Neuronal stem cell (in vitro differentiated cells): ENCODE results near the gene S1PR3.

Experiments used
- DNase-seq: peaks from one replicate; pipeline ENCODE4 v3.0.0-alpha.2; 2013; ENCODE audit warnings: low spot score
- H2AFZ ChIP-seq: one replicate; pipeline ENCODE4 v1.6.1; 2013; ENCODE audit warnings: mild to moderate bottlenecking, low read length, inconsistent platforms
- H2AK5ac ChIP-seq: 2 replicates; pipeline ENCODE4 v1.6.1; 2013; ENCODE audit warnings: low read depth, mild to moderate bottlenecking, inconsistent platforms, low read length, moderate library complexity, mixed read lengths
- H2BK120ac ChIP-seq: 2 replicates; pipeline ENCODE4 v1.6.1; 2013; ENCODE audit warnings: low read depth, mild to moderate bottlenecking, inconsistent platforms, low read length, moderate library complexity, mixed read lengths
- H2BK12ac ChIP-seq: one replicate; pipeline ENCODE4 v1.6.1; 2013; ENCODE audit warnings: low read length, inconsistent platforms
- H2BK15ac ChIP-seq: 2 replicates; pipeline ENCODE4 v1.6.1; 2013; ENCODE audit warnings: mild to moderate bottlenecking, low read length, inconsistent platforms, mixed read lengths
- H2BK5ac ChIP-seq: one replicate; pipeline ENCODE4 v1.6.1; 2013; ENCODE audit warnings: inconsistent platforms, mild to moderate bottlenecking, low read length, moderate library complexity
- H3K14ac ChIP-seq: one replicate; pipeline ENCODE4 v1.6.1; 2013; ENCODE audit warnings: low read length, inconsistent platforms
- H3K18ac ChIP-seq: 2 replicates; pipeline ENCODE4 v1.6.1; 2013; ENCODE audit warnings: low read length, inconsistent platforms
- H3K23ac ChIP-seq: 2 replicates; pipeline ENCODE4 v1.6.1; 2013; ENCODE audit warnings: low read depth, mild to moderate bottlenecking, mixed read lengths, low read length, inconsistent platforms; ENCODE audit not compliant: poor library complexity
- H3K27ac ChIP-seq: replicated peaks from 3 replicates; pipeline ENCODE4 v1.5.1; 2013; ENCODE audit warnings: low read length, inconsistent platforms
- H3K27me3 ChIP-seq, 3 experiments: 2 replicates each; pipeline ENCODE4 v1.6.1; 2013; ENCODE audit warnings: low read length in 3 of 3, mild to moderate bottlenecking in 2 of 3, inconsistent platforms in 1 of 3, low read depth in 1 of 3, mixed read lengths in 1 of 3, moderate library complexity in 1 of 3; ENCODE audit not compliant: control insufficient read depth in 3 of 3, insufficient read depth in 3 of 3
- H3K36me3 ChIP-seq, 2 donors: replicated peaks in 1 of 2; 2 replicates each; pipeline ENCODE4 v1.6.1; 2013; ENCODE audit warnings: low read length in 2 of 2; ENCODE audit not compliant: control insufficient read depth in 2 of 2, insufficient read depth in 2 of 2
- H3K4ac ChIP-seq: 2 replicates; pipeline ENCODE4 v1.6.1; 2013; ENCODE audit warnings: inconsistent platforms, mild to moderate bottlenecking, low read length, moderate library complexity
- H3K4me1 ChIP-seq, 2 donors: 1 replicate in 1 of 2; 2 replicates in 1 of 2; pipeline ENCODE4 v1.6.1; 2013; ENCODE audit warnings: low read length in 2 of 2, low read depth in 1 of 2; ENCODE audit not compliant: control insufficient read depth in 2 of 2, insufficient read depth in 1 of 2
- H3K4me2 ChIP-seq: one replicate; pipeline ENCODE4 v1.6.1; 2013; ENCODE audit warnings: mild to moderate bottlenecking, low read length, inconsistent platforms; ENCODE audit not compliant: insufficient read depth, poor library complexity, severe bottlenecking
- H3K4me3 ChIP-seq, 2 donors: 2 replicates each; pipeline ENCODE4 v1.5.1; 2013; ENCODE audit warnings: low read length in 2 of 2, mild to moderate bottlenecking in 2 of 2, inconsistent platforms in 1 of 2, moderate library complexity in 1 of 2
- H3K79me1 ChIP-seq: one replicate; pipeline ENCODE4 v1.6.1; 2013; ENCODE audit warnings: low read depth, mild to moderate bottlenecking, inconsistent platforms, low read length, moderate library complexity
- H3K9ac ChIP-seq: one replicate; pipeline ENCODE4 v1.6.1; 2013; ENCODE audit warnings: mild to moderate bottlenecking, low read depth, low read length, inconsistent platforms; ENCODE audit not compliant: poor library complexity
- H3K9me3 ChIP-seq, 2 donors: replicated peaks in 1 of 2; 2 replicates each; pipeline versions ENCODE3 to v1.6.1; 2013; ENCODE audit warnings: low read length in 2 of 2, mild to moderate bottlenecking in 2 of 2, inconsistent platforms in 1 of 2, low read depth in 1 of 2, mixed read lengths in 1 of 2, moderate library complexity in 1 of 2; ENCODE audit not compliant: control insufficient read depth in 2 of 2, insufficient read depth in 1 of 2
- H4K8ac ChIP-seq: one replicate; pipeline ENCODE4 v1.6.1; 2013; ENCODE audit warnings: low read depth, mild to moderate bottlenecking, inconsistent platforms, low read length, moderate library complexity
- H4K91ac ChIP-seq: one replicate; pipeline ENCODE4 v1.6.1; 2013; ENCODE audit warnings: low read length, low read depth, mild to moderate bottlenecking, inconsistent platforms; ENCODE audit not compliant: poor library complexity
- WGBS, 2 donors: extraction: QIAGEN DNeasy Blood & Tissue Kit; methylation state at CpG; one replicate each; pipeline ENCODE4 v1.1.7; 2013; ENCODE audit warnings: missing lambda C conversion rate in 2 of 2, mixed read lengths in 1 of 2; ENCODE audit not compliant: insufficient read length in 2 of 2, insufficient replicate concordance in 1 of 2; ENCODE audit errors: extremely low coverage in 2 of 2; 5-methylcytosine and 5-hydroxymethylcytosine counted together

S1PR3 gene

GRCh38 chr9:88997646-88998045 lies 6.4 kb downstream of the S1PR3 start:
- Histone ChIP-seq H2BK12ac (no peak overlapping the region), H4K8ac (no peak overlapping the region), H3K18ac (no peak overlapping the region), H3K79me1 (peaks cover 5% of the 10 kb centered on the region), H3K27ac (no peak overlapping the region), H4K91ac (no peak overlapping the region), H3K4me2 (no peak overlapping the region), H2BK5ac (no peak overlapping the region), H3K27me3 (no peaks in the 10 kb centered on the region), H3K4me3 (peak overlapping the region in 1 of 2 donors; percentile 12), H3K4ac (no peak overlapping the region), H2AFZ (no peak overlapping the region), H3K4me1 (peaks cover 10 to 26% of the 10 kb centered on the region in 2 donors), H2BK120ac (no peak overlapping the region), H3K9ac (no peak overlapping the region), H3K14ac (peak overlapping the region; percentile 43), H2AK5ac (no peak overlapping the region), H3K9me3 (peaks cover 0 to 2% of the 10 kb centered on the region in 2 donors), H3K36me3 (peaks cover 14 to 80% of the 10 kb centered on the region in 2 donors), H3K23ac (peak overlapping the region; percentile 59), H2BK15ac (no peak overlapping the region)
- WGBS, 2 donors = no CpG with 5 or more reads among the region's 8 CpGs
- no peak for DNase-seq

GRCh38 chr9:88998503-88998902 lies 7.2 kb downstream of the S1PR3 start:
- no CpG with 5 or more reads among the region's 2 CpGs for WGBS, 2 donors
- DNase-seq = no peak

GRCh38 chr9:88998911-88999310 lies 7.6 kb downstream of the S1PR3 start:
- Histone ChIP-seq H3K4me3 (no peak overlapping the region), H3K4ac (no peak overlapping the region), H3K27me3 (no peaks in the 10 kb centered on the region), H3K36me3 (peaks cover 14 to 89% of the 10 kb centered on the region in 2 donors), H2BK5ac (no peak overlapping the region), H2AFZ (no peak overlapping the region), H4K91ac (no peak overlapping the region), H3K4me2 (no peak overlapping the region), H3K4me1 (peaks cover 9 to 16% of the 10 kb centered on the region in 2 donors), H4K8ac (no peak overlapping the region), H2AK5ac (no peak overlapping the region), H3K9me3 (peaks cover 0 to 2% of the 10 kb centered on the region in 2 donors), H2BK15ac (no peak overlapping the region), H3K9ac (no peak overlapping the region), H3K18ac (peak overlapping the region; percentile 49), H2BK120ac (no peak overlapping the region), H2BK12ac (no peak overlapping the region), H3K27ac (no peak overlapping the region), H3K79me1 (peaks cover 5% of the 10 kb centered on the region), H3K14ac (no peak overlapping the region), H3K23ac (no peak overlapping the region)
- no CpG with 5 or more reads among the region's 9 CpGs for WGBS, 2 donors
- DNase-seq = no peak

More at GRCh38 chr9:88998503-88998902, 7.2 kb downstream of the S1PR3 start:
- Histone ChIP-seq H2BK15ac (no peak overlapping the region), H3K23ac (no peak overlapping the region), H3K4me1 (peaks cover 9 to 19% of the 10 kb centered on the region in 2 donors), H2BK5ac (no peak overlapping the region), H3K9ac (no peak overlapping the region), H3K79me1 (peaks cover 5% of the 10 kb centered on the region), H3K27me3 (no peaks in the 10 kb centered on the region), H2AFZ (no peak overlapping the region), H3K4me3 (no peak overlapping the region), H3K14ac (no peak overlapping the region), H2BK120ac (no peak overlapping the region), H3K9me3 (peaks cover 0 to 2% of the 10 kb centered on the region in 2 donors), H3K18ac (peak overlapping the region; percentile 49), H3K27ac (no peak overlapping the region), H4K8ac (no peak overlapping the region), H3K36me3 (peaks cover 14 to 89% of the 10 kb centered on the region in 2 donors), H4K91ac (no peak overlapping the region), H2BK12ac (no peak overlapping the region), H3K4ac (no peak overlapping the region), H2AK5ac (no peak overlapping the region), H3K4me2 (no peak overlapping the region)

GRCh38 chr9:89000371-89000781 lies 9.1 kb downstream of the S1PR3 start:
- Histone ChIP-seq H3K27me3 (no peaks in the 10 kb centered on the region), H3K14ac (no peak overlapping the region), H3K4ac (no peak overlapping the region), H2AK5ac (no peak overlapping the region), H3K27ac (no peak overlapping the region), H3K23ac (no peak overlapping the region), H2AFZ (no peak overlapping the region), H3K9ac (no peak overlapping the region), H3K79me1 (peaks cover 5% of the 10 kb centered on the region), H2BK120ac (no peak overlapping the region), H3K9me3 (peaks cover 0 to 2% of the 10 kb centered on the region in 2 donors), H3K18ac (no peak overlapping the region), H3K4me3 (no peak overlapping the region), H4K91ac (no peak overlapping the region), H4K8ac (no peak overlapping the region), H2BK15ac (no peak overlapping the region), H2BK5ac (no peak overlapping the region), H2BK12ac (no peak overlapping the region), H3K4me1 (peaks cover 11 to 13% of the 10 kb centered on the region in 2 donors), H3K36me3 (peaks cover 16 to 89% of the 10 kb centered on the region in 2 donors), H3K4me2 (no peak overlapping the region)
- no CpG with 5 or more reads among the region's 9 CpGs for WGBS, 2 donors
- no peak for DNase-seq
